ENCODE measurements around the gene PREX1.
"Not testable (repeated sequence)": the region's sequence is repeated elsewhere in the genome, so short reads cannot be mapped to it uniquely, and the experiment has no call there.

Gene PREX1

GRCh38 chr20:48605364-48606171 lies 222.2 kb downstream of the PREX1 start:
- no peak for DNase-seq (ENCODE audit: low read depth in 3 of 3)

- DNase-seq (ENCODE audit: low read depth in 3 of 3), result no peak
Observed at GRCh38 chr20:48604936-48605335, 222.9 kb downstream of the PREX1 start.

- no peak for DNase-seq (ENCODE audit: low read depth in 3 of 3)
Observed at GRCh38 chr20:48604426-48604825, 223.4 kb downstream of the PREX1 start.

GRCh38 chr20:48603819-48604405 lies 223.9 kb downstream of the PREX1 start:
- no peak for DNase-seq (ENCODE audit: low read depth in 3 of 3)

- DNase-seq (ENCODE audit: low read depth in 3 of 3), result no peak
Observed at GRCh38 chr20:48603116-48603818, 224.5 kb downstream of the PREX1 start.

- no peak for DNase-seq (ENCODE audit: low read depth in 3 of 3)
Observed at GRCh38 chr20:48601798-48602197, 226.0 kb downstream of the PREX1 start.

- no peak for DNase-seq (ENCODE audit: low read depth in 3 of 3)
Observed at GRCh38 chr20:48600470-48600945, 227.3 kb downstream of the PREX1 start.

GRCh38 chr20:48599748-48600469 lies 227.9 kb downstream of the PREX1 start:
- DNase-seq (ENCODE audit: low read depth in 3 of 3), result no peak

- DNase-seq (ENCODE audit: low read depth in 3 of 3), result no peak
Observed at GRCh38 chr20:48599106-48599747, 228.6 kb downstream of the PREX1 start.

- DNase-seq (ENCODE audit: low read depth in 3 of 3), result not testable (repeated sequence)
Observed at GRCh38 chr20:48598303-48598941, 229.4 kb downstream of the PREX1 start.

- no peak for DNase-seq (ENCODE audit: low read depth in 3 of 3)
Observed at GRCh38 chr20:48597521-48598302, 230.1 kb downstream of the PREX1 start.

- no peak for DNase-seq (ENCODE audit: low read depth in 3 of 3)
Observed at GRCh38 chr20:48596334-48596898, 231.4 kb downstream of the PREX1 start.

- no peak for DNase-seq (ENCODE audit: low read depth in 3 of 3)
Observed at GRCh38 chr20:48595495-48596333, 232.1 kb downstream of the PREX1 start.

GRCh38 chr20:48594533-48594932 lies 233.3 kb downstream of the PREX1 start:
- no peak for DNase-seq (ENCODE audit: low read depth in 3 of 3)

GRCh38 chr20:48592107-48592940 lies 235.5 kb downstream of the PREX1 start:
- no peak for DNase-seq (ENCODE audit: low read depth in 3 of 3)

GRCh38 chr20:48586730-48587129 lies 241.1 kb downstream of the PREX1 start:
- no peak for DNase-seq (ENCODE audit: low read depth in 3 of 3)

GRCh38 chr20:48585061-48585870 lies 242.5 kb downstream of the PREX1 start:
- no peak for DNase-seq (ENCODE audit: low read depth in 3 of 3)

Measured in stimulated activated CD4-positive, alpha-beta T cell treated with anti-CD3 and anti-CD28 coated beads, TNF-alpha, amount 100 ng/mL, for 48 hours (primary cell).